SK-N-SH treated with all-trans-retinoic acid at 6 μM for 48 hours (cell line): ENCODE data around the gene PIK3R4.

Source experiments
- ESRRG ChIP-seq: fragments of 250-450 bp; sonication (Bioruptor Pico); IDR thresholded peaks from 2 replicates; pipeline ENCODE4 v1.6.1; 2021; ENCODE audit warnings: mild to moderate bottlenecking
- GLIS3 ChIP-seq: fragments of 250-450 bp; sonication (Bioruptor Pico); IDR thresholded peaks from 2 replicates; pipeline ENCODE4 v1.5.0; 2020; ENCODE audit warnings: mild to moderate bottlenecking, moderate library complexity
- RARB ChIP-seq: fragments of 250-450 bp; sonication (Bioruptor Pico); IDR thresholded peaks from 2 replicates; pipeline ENCODE4 v1.8.0; 2021; ENCODE audit warnings: mild to moderate bottlenecking, moderate library complexity
- ZC3H10 ChIP-seq: fragments of 250-450 bp; sonication (Bioruptor Pico); IDR thresholded peaks from 2 replicates; pipeline ENCODE4 v1.5.1; 2021; ENCODE audit warnings: mild to moderate bottlenecking, moderate library complexity
- ZNF565 ChIP-seq: fragments of 450-650 bp; formaldehyde crosslinking; conservative IDR thresholded peaks from 2 replicates; pipeline ENCODE4 v1.5.0; 2020; ENCODE audit warnings: low read depth, mild to moderate bottlenecking, moderate library complexity
- ZNF70 ChIP-seq: fragments of 450-650 bp; formaldehyde crosslinking; IDR thresholded peaks from 2 replicates; pipeline ENCODE4 v1.5.0; 2020; ENCODE audit warnings: mild to moderate bottlenecking, moderate library complexity
- TF ChIP-seq, protein P1 (sequence below): fragments of 250-450 bp; sonication (Bioruptor Pico); IDR thresholded peaks from 2 replicates; pipeline ENCODE4 v1.5.1; 2021; ENCODE audit warnings: mild to moderate bottlenecking, moderate library complexity

DNA sequence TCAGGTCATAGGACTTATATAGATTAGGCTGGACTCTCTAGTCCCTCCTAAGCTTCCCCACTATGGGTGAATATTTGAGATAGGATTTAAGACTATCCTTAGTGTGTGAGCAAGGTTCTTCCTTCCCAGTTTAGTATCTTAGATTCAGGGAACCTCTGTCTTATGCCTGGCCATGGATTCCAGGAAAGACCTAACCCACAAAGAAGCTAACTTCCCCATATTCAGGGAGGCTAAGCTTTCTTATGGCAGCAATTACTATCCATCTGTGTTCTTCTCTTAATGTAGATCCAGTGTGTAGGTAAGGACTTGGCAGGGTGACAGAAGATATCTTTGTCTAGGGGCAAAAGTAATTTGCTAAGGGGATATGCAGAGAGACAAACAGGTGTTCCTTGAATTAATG, 25.5 kb upstream of the PIK3R4 start:
- TF ChIP-seq, protein P1, sequence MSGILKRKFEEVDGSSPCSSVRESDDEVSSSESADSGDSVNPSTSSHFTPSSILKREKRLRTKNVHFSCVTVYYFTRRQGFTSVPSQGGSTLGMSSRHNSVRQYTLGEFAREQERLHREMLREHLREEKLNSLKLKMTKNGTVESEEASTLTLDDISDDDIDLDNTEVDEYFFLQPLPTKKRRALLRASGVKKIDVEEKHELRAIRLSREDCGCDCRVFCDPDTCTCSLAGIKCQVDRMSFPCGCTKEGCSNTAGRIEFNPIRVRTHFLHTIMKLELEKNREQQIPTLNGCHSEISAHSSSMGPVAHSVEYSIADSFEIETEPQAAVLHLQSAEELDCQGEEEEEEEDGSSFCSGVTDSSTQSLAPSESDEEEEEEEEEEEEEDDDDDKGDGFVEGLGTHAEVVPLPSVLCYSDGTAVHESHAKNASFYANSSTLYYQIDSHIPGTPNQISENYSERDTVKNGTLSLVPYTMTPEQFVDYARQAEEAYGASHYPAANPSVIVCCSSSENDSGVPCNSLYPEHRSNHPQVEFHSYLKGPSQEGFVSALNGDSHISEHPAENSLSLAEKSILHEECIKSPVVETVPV (CRISPR knock-in tag), result no peak
- TF ChIP-seq ESRRG (CRISPR knock-in tag), result no peak
- TF ChIP-seq GLIS3 (CRISPR knock-in tag), result no peak
- no peak for TF ChIP-seq ZNF565
- no peak for TF ChIP-seq RARB (CRISPR knock-in tag)
- TF ChIP-seq ZNF70 (CRISPR knock-in tag), result no peak
- no peak for TF ChIP-seq ZC3H10
